Spleen (tissue), 7 donors: ENCODE data around the gene ALX4.

ENCODE experiments used
- CTCF ChIP-seq, 11 experiments: fragments of 200-600 bp in 7 of 11; fragments of 450-650 bp in 4 of 11; sonication (generic) in 4 of 11; IDR thresholded peaks in 8 of 11; conservative IDR thresholded peaks in 3 of 11; 1 replicate in 7 of 11; 2 replicates in 4 of 11; pipeline versions ENCODE4 v1.4.0 to v1.8.0; 2016 to 2021; ENCODE audit warnings: antibody characterized with exemption in 11 of 11, inconsistent platforms in 4 of 11, mild to moderate bottlenecking in 1 of 11
- POLR2A ChIP-seq, 3 donors: fragments of 450-650 bp; IDR thresholded peaks; one replicate each; pipeline ENCODE4 v1.5.1; 2017; ENCODE audit warnings: antibody characterized with exemption in 3 of 3, mild to moderate bottlenecking in 1 of 3
- POLR2AphosphoS5 ChIP-seq, 3 donors: sonication (generic); formaldehyde crosslinking; IDR thresholded peaks; one replicate each; pipeline ENCODE4 v1.5.1; 2017; ENCODE audit warnings: antibody characterized with exemption in 3 of 3
- donor health status: DM: no; HTN: no; CAD: no; lungs with moderate emphysema.
- donor health status: DM: no; HTN: no; CAD: no.
- donor health status: DM: no; HTN: no; CAD: no.

- TF ChIP-seq CTCF (IDR thresholded peaks at IDR 0.05 in 8 of 11, conservative IDR thresholded peaks at IDR 0.05 in 3 of 11) (no peak), POLR2AphosphoS5 (IDR thresholded peaks at IDR 0.05) (no peak), POLR2A (IDR thresholded peaks at IDR 0.05) (no peak)
Measured at GRCh38 chr11:44260081-44260480, 49.9 kb downstream of the ALX4 start.
